ENCODE results near the gene DYRK1A.

GRCh38 chr21:37478794-37479193 is 112.2 kb downstream of the DYRK1A start:
- no peak for TF ChIP-seq CTCF (IDR thresholded peaks at IDR 0.05)
- no peak for TF ChIP-seq POLR2A (IDR thresholded peaks at IDR 0.05)

Measured in heart left ventricle (tissue), 13 donors.